ENCODE measurements around the gene PTPN23. TPM values are rescaled to one million over a fixed set of nuclear protein-coding genes. Genes with fewer than 3 reads are reported as not detected.
A peak's percentile ranks its signal among the peaks of the same experiment; 100 is the strongest.

The PTPN23 gene
- total and polyA plus RNA-seq, 9 of the 15 experiments (the other 6 are each of a cell fraction or from before 2014, with no cell fraction given), result 0.41 to 58.7 (median 7.2) TPM

DNA sequence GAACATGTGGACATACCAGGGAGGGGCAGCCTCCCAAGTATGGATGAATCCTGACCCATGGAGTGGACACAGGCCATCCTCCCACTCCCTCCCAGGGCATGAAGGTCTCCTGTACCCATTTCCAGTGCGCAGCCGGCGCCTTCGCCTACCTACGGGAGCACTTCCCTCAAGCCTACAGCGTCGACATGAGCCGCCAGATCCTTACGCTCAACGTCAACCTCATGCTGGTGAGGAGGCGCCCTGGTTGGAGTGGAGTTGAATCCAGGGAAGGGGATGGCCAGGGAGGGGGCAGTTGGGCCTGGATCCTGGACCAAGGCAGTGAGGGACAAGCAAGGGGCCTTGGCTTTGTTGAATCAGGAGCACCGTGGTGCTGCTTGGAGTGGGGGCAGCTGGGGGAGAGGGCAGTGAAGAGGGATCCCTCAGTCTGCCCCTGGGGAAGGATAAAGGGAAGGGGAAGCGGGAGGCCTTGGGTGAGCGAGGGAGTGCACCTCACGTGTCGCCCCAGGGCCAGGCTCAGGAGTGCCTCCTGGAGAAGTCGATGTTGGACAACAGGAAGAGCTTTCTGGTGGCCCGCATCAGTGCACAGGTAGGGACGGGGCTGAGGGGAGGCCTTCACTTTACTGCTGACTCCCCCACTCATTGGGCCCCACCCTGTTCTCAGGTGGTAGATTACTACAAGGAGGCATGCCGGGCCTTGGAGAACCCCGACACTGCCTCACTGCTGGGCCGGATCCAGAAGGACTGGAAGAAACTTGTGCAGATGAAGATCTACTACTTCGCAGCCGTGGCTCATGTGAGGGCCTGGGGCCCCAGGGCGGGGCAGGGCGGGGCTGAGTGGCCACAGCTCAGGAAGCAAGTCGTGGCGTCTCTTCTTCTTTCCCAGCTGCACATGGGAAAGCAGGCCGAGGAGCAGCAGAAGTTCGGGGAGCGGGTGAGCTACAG is 25.3 kb downstream of the PTPN23 start (continued):
- TF ChIP-seq, protein P1, sequence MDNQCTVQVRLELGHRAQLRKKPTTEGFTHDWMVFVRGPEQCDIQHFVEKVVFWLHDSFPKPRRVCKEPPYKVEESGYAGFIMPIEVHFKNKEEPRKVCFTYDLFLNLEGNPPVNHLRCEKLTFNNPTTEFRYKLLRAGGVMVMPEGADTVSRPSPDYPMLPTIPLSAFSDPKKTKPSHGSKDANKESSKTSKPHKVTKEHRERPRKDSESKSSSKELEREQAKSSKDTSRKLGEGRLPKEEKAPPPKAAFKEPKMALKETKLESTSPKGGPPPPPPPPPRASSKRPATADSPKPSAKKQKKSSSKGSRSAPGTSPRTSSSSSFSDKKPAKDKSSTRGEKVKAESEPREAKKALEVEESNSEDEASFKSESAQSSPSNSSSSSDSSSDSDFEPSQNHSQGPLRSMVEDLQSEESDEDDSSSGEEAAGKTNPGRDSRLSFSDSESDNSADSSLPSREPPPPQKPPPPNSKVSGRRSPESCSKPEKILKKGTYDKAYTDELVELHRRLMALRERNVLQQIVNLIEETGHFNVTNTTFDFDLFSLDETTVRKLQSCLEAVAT (IDR thresholded peaks at IDR 0.05), result 0 out of 4 replicates have a peak, but pooled peaks of 1 of the 2 experiments have one; percentile 53
- TF ChIP-seq, protein P2, sequence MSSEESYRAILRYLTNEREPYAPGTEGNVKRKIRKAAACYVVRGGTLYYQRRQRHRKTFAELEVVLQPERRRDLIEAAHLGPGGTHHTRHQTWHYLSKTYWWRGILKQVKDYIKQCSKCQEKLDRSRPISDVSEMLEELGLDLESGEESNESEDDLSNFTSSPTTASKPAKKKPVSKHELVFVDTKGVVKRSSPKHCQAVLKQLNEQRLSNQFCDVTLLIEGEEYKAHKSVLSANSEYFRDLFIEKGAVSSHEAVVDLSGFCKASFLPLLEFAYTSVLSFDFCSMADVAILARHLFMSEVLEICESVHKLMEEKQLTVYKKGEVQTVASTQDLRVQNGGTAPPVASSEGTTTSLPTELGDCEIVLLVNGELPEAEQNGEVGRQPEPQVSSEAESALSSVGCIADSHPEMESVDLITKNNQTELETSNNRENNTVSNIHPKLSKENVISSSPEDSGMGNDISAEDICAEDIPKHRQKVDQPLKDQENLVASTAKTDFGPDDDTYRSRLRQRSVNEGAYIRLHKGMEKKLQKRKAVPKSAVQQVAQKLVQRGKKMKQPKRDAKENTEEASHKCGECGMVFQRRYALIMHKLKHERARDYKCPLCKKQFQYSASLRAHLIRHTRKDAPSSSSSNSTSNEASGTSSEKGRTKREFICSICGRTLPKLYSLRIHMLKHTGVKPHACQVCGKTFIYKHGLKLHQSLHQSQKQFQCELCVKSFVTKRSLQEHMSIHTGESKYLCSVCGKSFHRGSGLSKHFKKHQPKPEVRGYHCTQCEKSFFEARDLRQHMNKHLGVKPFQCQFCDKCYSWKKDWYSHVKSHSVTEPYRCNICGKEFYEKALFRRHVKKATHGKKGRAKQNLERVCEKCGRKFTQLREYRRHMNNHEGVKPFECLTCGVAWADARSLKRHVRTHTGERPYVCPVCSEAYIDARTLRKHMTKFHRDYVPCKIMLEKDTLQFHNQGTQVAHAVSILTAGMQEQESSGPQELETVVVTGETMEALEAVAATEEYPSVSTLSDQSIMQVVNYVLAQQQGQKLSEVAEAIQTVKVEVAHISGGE (CRISPR knock-in tag; IDR thresholded peaks at IDR 0.05), result peak in 1 of 3 experiments; percentile 43; a peak in 2 of 6 replicates
- TF ChIP-seq SMAD2 (IDR thresholded peaks at IDR 0.05; ENCODE audit: low read depth, low read length), result no peak
- no peak for TF ChIP-seq SMARCA4 (IDR thresholded peaks at IDR 0.05)
- 0 out of 2 replicates have a peak, but pooled peaks have one; percentile 25 for TF ChIP-seq DPF2 (IDR thresholded peaks at IDR 0.05)
- no peak for TF ChIP-seq SREBF2 (CRISPR knock-in tag; IDR thresholded peaks at IDR 0.05)
- no peak for TF ChIP-seq HDAC6 (IDR thresholded peaks at IDR 0.05; ENCODE audit: low read depth, low read length)
- no peak for TF ChIP-seq MIER1 (IDR thresholded peaks at IDR 0.05; ENCODE audit: low read depth)
- TF ChIP-seq ZC3H4 (CRISPR knock-in tag; IDR thresholded peaks at IDR 0.05; ENCODE audit: borderline replicate concordance), result no peak
- TF ChIP-seq, protein P3, sequence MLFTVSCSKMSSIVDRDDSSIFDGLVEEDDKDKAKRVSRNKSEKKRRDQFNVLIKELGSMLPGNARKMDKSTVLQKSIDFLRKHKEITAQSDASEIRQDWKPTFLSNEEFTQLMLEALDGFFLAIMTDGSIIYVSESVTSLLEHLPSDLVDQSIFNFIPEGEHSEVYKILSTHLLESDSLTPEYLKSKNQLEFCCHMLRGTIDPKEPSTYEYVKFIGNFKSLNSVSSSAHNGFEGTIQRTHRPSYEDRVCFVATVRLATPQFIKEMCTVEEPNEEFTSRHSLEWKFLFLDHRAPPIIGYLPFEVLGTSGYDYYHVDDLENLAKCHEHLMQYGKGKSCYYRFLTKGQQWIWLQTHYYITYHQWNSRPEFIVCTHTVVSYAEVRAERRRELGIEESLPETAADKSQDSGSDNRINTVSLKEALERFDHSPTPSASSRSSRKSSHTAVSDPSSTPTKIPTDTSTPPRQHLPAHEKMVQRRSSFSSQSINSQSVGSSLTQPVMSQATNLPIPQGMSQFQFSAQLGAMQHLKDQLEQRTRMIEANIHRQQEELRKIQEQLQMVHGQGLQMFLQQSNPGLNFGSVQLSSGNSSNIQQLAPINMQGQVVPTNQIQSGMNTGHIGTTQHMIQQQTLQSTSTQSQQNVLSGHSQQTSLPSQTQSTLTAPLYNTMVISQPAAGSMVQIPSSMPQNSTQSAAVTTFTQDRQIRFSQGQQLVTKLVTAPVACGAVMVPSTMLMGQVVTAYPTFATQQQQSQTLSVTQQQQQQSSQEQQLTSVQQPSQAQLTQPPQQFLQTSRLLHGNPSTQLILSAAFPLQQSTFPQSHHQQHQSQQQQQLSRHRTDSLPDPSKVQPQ (CRISPR knock-in tag; IDR thresholded peaks at IDR 0.05; ENCODE audit: borderline replicate concordance), result 0 out of 2 replicates have a peak, but pooled peaks have one; percentile 22
- TF ChIP-seq BACH1 (tag; IDR thresholded peaks at IDR 0.05), result no peak
- TF ChIP-seq, protein P4, sequence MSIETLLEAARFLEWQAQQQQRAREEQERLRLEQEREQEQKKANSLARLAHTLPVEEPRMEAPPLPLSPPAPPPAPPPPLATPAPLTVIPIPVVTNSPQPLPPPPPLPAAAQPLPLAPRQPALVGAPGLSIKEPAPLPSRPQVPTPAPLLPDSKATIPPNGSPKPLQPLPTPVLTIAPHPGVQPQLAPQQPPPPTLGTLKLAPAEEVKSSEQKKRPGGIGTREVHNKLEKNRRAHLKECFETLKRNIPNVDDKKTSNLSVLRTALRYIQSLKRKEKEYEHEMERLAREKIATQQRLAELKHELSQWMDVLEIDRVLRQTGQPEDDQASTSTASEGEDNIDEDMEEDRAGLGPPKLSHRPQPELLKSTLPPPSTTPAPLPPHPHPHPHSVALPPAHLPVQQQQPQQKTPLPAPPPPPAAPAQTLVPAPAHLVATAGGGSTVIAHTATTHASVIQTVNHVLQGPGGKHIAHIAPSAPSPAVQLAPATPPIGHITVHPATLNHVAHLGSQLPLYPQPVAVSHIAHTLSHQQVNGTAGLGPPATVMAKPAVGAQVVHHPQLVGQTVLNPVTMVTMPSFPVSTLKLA (conservative IDR thresholded peaks at IDR 0.05), result peak in 1 of 2 experiments; percentile 30; a peak in 2 of 4 replicates
